H1 (cell line): ENCODE measurements around the gene TNNT1. TPM values are rescaled to one million over a fixed set of nuclear protein-coding genes. Genes with fewer than 3 reads are reported as not detected.

Experiments used
- CTCF ChIA-PET: fragments of 300-600 bp; sonication (Branson Sonifier 250); formaldehyde crosslinking; loops from one replicate; lab custom pipeline; 2021; ENCODE audit not compliant: partially characterized antibody; lab: Charles Lee
- POLR2A ChIA-PET: fragments of 300-600 bp; sonication (Branson Sonifier 250); formaldehyde crosslinking; loops from one replicate; lab custom pipeline; 2021; ENCODE audit warnings: inconsistent platforms; ENCODE audit not compliant: partially characterized antibody; lab: Charles Lee
- DNase-seq, 2 experiments: peaks; one replicate each; pipeline versions ENCODE4 v3.0.0 to v3.0.0-alpha.2; 2010 to 2022; ENCODE audit warnings: low spot score in 2 of 2, low read depth in 1 of 2, mixed read lengths in 1 of 2
- FAIRE-seq: peaks from 2 replicates; lab custom pipeline; 2011; peaks lifted over from hg19 to GRCh38; lab: Jason Lieb, UNC
- H2AFZ ChIP-seq: 2 replicates; pipeline ENCODE4 v1.8.1; 2012; ENCODE audit warnings: low read length, inconsistent platforms
- H2AK5ac ChIP-seq: 2 replicates; pipeline ENCODE4 v1.6.1; 2013; ENCODE audit warnings: low read depth, low read length
- H2BK120ac ChIP-seq: replicated peaks from 2 replicates; pipeline ENCODE3; 2013; ENCODE audit warnings: low read depth, low read length, inconsistent platforms
- H2BK12ac ChIP-seq: 2 replicates; pipeline ENCODE4 v1.6.1; 2013; ENCODE audit warnings: low read depth, low read length
- H2BK15ac ChIP-seq: 2 replicates; pipeline ENCODE4 v1.6.1; 2013; ENCODE audit warnings: low read length
- H2BK20ac ChIP-seq: 2 replicates; pipeline ENCODE4 v1.6.1; 2013; ENCODE audit warnings: low read length
- H2BK5ac ChIP-seq: 2 replicates; pipeline ENCODE4 v1.6.1; 2013; ENCODE audit warnings: low read depth, low read length
- H3K14ac ChIP-seq: 2 replicates; pipeline ENCODE4 v1.6.1; 2013; ENCODE audit warnings: inconsistent platforms; ENCODE audit not compliant: insufficient read length
- H3K18ac ChIP-seq: 2 replicates; pipeline ENCODE4 v1.6.1; 2013; ENCODE audit warnings: low read length; ENCODE audit errors: extremely low read depth
- H3K23ac ChIP-seq: 2 replicates; pipeline ENCODE4 v1.6.1; 2013; ENCODE audit warnings: inconsistent platforms; ENCODE audit not compliant: insufficient read length
- H3K23me2 ChIP-seq: 2 replicates; pipeline ENCODE4 v1.6.1; 2013; ENCODE audit warnings: low read depth, low read length
- H3K27ac ChIP-seq: 2 replicates; pipeline ENCODE4 v1.6.1; 2011; ENCODE audit warnings: low read depth, low read length, inconsistent platforms
- H3K27me3 ChIP-seq, 4 experiments: replicated peaks in 1 of 4; 1 replicate in 1 of 4; 2 replicates in 3 of 4; pipeline versions ENCODE4 v1.6.1 to v1.8.1; 2011 to 2013; ENCODE audit warnings: low read length in 3 of 4, mild to moderate bottlenecking in 3 of 4, inconsistent platforms in 2 of 4, mixed read lengths in 2 of 4, moderate library complexity in 1 of 4; ENCODE audit not compliant: control insufficient read depth in 3 of 4, insufficient read depth in 3 of 4; ENCODE audit errors: extremely low read depth in 1 of 4
- H3K36me3 ChIP-seq, 4 experiments: 2 replicates each; pipeline versions ENCODE4 v1.6.1 to v1.8.1; 2011 to 2013; ENCODE audit warnings: mild to moderate bottlenecking in 4 of 4, low read length in 3 of 4, moderate library complexity in 2 of 4, control low read depth in 1 of 4, inconsistent platforms in 1 of 4; ENCODE audit not compliant: insufficient read depth in 4 of 4, control insufficient read depth in 2 of 4
- H3K4ac ChIP-seq: replicated peaks from 2 replicates; pipeline ENCODE3; 2013; ENCODE audit warnings: low read length, low read depth, mixed read lengths, inconsistent platforms; ENCODE audit not compliant: insufficient read length
- H3K4me1 ChIP-seq, 4 experiments: replicated peaks in 1 of 4; 1 replicate in 1 of 4; 2 replicates in 3 of 4; pipeline versions ENCODE4 v1.6.1 to v1.8.1; 2011 to 2013; ENCODE audit warnings: low read length in 3 of 4, inconsistent platforms in 2 of 4, mixed read lengths in 1 of 4; ENCODE audit not compliant: insufficient read depth in 4 of 4, control insufficient read depth in 3 of 4
- H3K4me2 ChIP-seq, 2 experiments: 2 replicates each; pipeline versions ENCODE4 v1.6.1 to v1.8.1; 2011 to 2013; ENCODE audit warnings: low read depth in 2 of 2, low read length in 2 of 2, control low read depth in 1 of 2, inconsistent platforms in 1 of 2, mild to moderate bottlenecking in 1 of 2; ENCODE audit not compliant: insufficient read depth in 1 of 2
- H3K4me3 ChIP-seq, 4 experiments: fragments of 200-600, 300-600 bp in 1 of 4; sonication (generic), shearing (Covaris generic), sonication (Bioruptor Twin) in 1 of 4; 2 replicates each; pipeline versions ENCODE4 v1.5.1 to v1.8.1; 2011 to 2016; ENCODE audit warnings: low read length in 4 of 4, low read depth in 3 of 4, control low read depth in 2 of 4, inconsistent platforms in 2 of 4, mild to moderate bottlenecking in 2 of 4, mixed read lengths in 1 of 4, moderate library complexity in 1 of 4; ENCODE audit not compliant: insufficient read depth in 2 of 4; ENCODE audit errors: extremely low read depth in 1 of 4
- H3K56ac ChIP-seq: replicated peaks from 2 replicates; pipeline ENCODE3; 2013; ENCODE audit warnings: low read depth, mild to moderate bottlenecking, mixed read lengths, low read length, inconsistent platforms; ENCODE audit not compliant: insufficient read length
- H3K79me1 ChIP-seq: 2 replicates; pipeline ENCODE4 v1.6.1; 2013; ENCODE audit warnings: low read depth, low read length, control low read depth
- H3K79me2 ChIP-seq, 2 experiments: 2 replicates each; pipeline versions ENCODE4 v1.6.1 to v1.8.1; 2012 to 2013; ENCODE audit warnings: low read length in 2 of 2, mild to moderate bottlenecking in 2 of 2, inconsistent platforms in 1 of 2; ENCODE audit not compliant: insufficient read depth in 2 of 2, control insufficient read depth in 1 of 2
- H3K9ac ChIP-seq, 4 experiments: replicated peaks in 1 of 4; 1 replicate in 1 of 4; 2 replicates in 3 of 4; pipeline versions ENCODE4 v1.6.1 to v1.8.1; 2011 to 2013; ENCODE audit warnings: low read depth in 3 of 4, low read length in 3 of 4, control low read depth in 2 of 4, mild to moderate bottlenecking in 2 of 4, moderate library complexity in 2 of 4, inconsistent platforms in 1 of 4; ENCODE audit errors: extremely low read depth in 1 of 4
- H3K9me3 ChIP-seq, 2 experiments: 2 replicates each; pipeline versions ENCODE4 v1.6.1 to v1.8.1; 2012 to 2013; ENCODE audit warnings: mild to moderate bottlenecking in 2 of 2, moderate library complexity in 2 of 2, control low read depth in 1 of 2, inconsistent platforms in 1 of 2, low read depth in 1 of 2, low read length in 1 of 2, mixed read lengths in 1 of 2; ENCODE audit not compliant: insufficient read depth in 2 of 2
- H4K20me1 ChIP-seq, 2 experiments: replicated peaks in 1 of 2; 2 replicates each; pipeline versions ENCODE3 to v1.8.1; 2011 to 2013; ENCODE audit warnings: inconsistent platforms in 2 of 2, low read length in 2 of 2, mild to moderate bottlenecking in 1 of 2; ENCODE audit not compliant: insufficient read depth in 2 of 2, control insufficient read depth in 1 of 2
- H4K5ac ChIP-seq: 2 replicates; pipeline ENCODE4 v1.6.1; 2013; ENCODE audit warnings: low read length, low read depth, mixed read lengths, inconsistent platforms; ENCODE audit not compliant: insufficient read length
- H4K8ac ChIP-seq: 2 replicates; pipeline ENCODE4 v1.8.0; 2013; ENCODE audit warnings: mild to moderate bottlenecking, moderate library complexity, low read length, inconsistent platforms; ENCODE audit not compliant: insufficient read depth; ENCODE audit errors: extremely low read depth
- H4K91ac ChIP-seq: replicated peaks from 2 replicates; pipeline ENCODE3; 2013; ENCODE audit warnings: low read length, mixed read lengths, inconsistent platforms; ENCODE audit not compliant: insufficient read length
- GTF2F1 ChIP-seq: IDR thresholded peaks from 2 replicates; pipeline ENCODE4 v1.6.1; 2012; ENCODE audit warnings: low read depth, low read length, improper control_type of control experiment, borderline replicate concordance
- MAFK ChIP-seq: IDR thresholded peaks from 2 replicates; pipeline ENCODE4 v1.6.1; 2012; ENCODE audit warnings: low read depth, mild to moderate bottlenecking, improper control_type of control experiment, low read length
- NANOG ChIP-seq: IDR thresholded peaks from 2 replicates; pipeline ENCODE4 v1.6.1; 2011; ENCODE audit warnings: low read length, low read depth, mild to moderate bottlenecking, inconsistent platforms; ENCODE audit not compliant: insufficient read depth, poor library complexity, severe bottlenecking
- RAD21 ChIP-seq, 2 experiments: IDR thresholded peaks in 1 of 2; conservative IDR thresholded peaks in 1 of 2; 2 replicates each; pipeline ENCODE4 v1.6.1; 2011; ENCODE audit warnings: low read depth in 2 of 2, low read length in 2 of 2, improper control_type of control experiment in 1 of 2, inconsistent platforms in 1 of 2, mild to moderate bottlenecking in 1 of 2, moderate library complexity in 1 of 2
- WGBS, 2 experiments: shearing (Covaris generic) in 1 of 2; methylation state at CpG; one replicate each; pipeline versions ENCODE4 v1.1.6 to v1.1.7; 2013 to 2015; ENCODE audit warnings: low lambda C conversion rate in 2 of 2, mixed read lengths in 2 of 2, inconsistent platforms in 1 of 2, low coverage in 1 of 2, missing lambda C conversion rate in 1 of 2; ENCODE audit not compliant: insufficient replicate concordance in 2 of 2, insufficient coverage in 1 of 2, insufficient read length in 1 of 2; ENCODE audit errors: extremely low coverage in 1 of 2, missing lambda C conversion rate in 1 of 2; 5-methylcytosine and 5-hydroxymethylcytosine counted together
- polyA plus RNA-seq, 7 experiments: library from polyadenylated mRNA; depleted of rRNA in 3 of 7; stranded (reverse) in 5 of 7; unstranded in 2 of 7; fragments of >200 nt in 5 of 7; fragments of 200-250 nt in 2 of 7; gene quantifications; 1 replicate in 5 of 7; 2 replicates in 1 of 7; 4 replicates in 1 of 7; pipeline versions ENCODE4 v1.2.1 to v1.2.3, GENCODE V29; 2011 to 2013; ENCODE audit warnings: missing spikeins in 2 of 7, mixed read lengths in 2 of 7
- total RNA-seq: library from RNA; stranded (reverse); fragmentation: NEBNext Ultra II Directional; extraction: Animal tissue kit (Norgen Biotek cat#: 25700); gene quantifications from 2 replicates; pipeline ENCODE4 v1.2.1, GENCODE V29; 2021

The TNNT1 gene
- total and polyA plus RNA-seq, 2 of the 8 experiments (the other 6 are each of a cell fraction or from before 2014, with no cell fraction given) = 69.6 to 107 TPM

DNA sequence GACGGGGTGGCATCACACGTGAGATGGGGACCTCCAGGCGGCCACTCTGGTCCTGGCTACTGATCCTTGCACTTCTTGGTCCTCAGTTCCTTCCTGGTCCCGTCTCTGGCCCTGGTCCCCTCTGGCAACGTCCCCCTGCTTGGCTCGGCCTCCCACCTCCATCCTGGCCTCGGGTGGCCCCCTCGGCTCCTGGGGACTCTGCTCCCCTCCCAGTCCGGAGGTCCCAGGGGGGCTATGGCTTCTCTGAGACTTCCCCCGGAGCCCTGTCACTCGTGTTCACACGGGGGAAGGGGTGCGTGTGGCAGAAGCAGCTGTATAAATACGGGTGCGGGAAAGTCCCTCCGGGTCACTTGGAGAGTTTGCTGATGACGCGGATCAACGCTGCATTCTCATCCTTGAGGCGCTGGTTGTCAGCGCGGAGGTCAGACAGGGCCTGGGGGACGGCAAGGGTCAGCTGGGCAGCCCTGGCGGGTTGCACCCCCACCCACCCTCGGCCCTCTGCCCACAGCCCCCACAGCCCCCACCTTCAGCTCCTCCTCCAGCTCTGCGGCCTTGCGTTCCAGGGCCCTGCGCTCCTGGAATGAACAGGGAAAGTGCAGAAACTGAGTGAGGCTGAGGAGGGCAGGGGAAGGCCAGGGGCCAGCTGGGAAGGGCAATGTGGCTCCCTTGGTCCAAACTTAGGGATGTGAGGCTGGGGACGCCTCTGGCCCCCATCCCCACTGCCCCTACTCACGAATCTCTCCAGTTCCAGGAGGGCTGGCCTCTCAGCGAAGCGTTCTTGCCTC lies 57.7 kb downstream of the TNNT1 start:
- Histone ChIP-seq H4K5ac (no peak overlapping the region), H3K4ac (peak overlapping the region; percentile 87), H3K27ac (peak overlapping the region; percentile 15; the same call in 1 of the 2 replicates), H3K56ac (no peak overlapping the region), H3K23ac (no peak overlapping the region), H4K91ac (peak overlapping the region; percentile 10), H3K79me2 (no peaks in the 10 kb centered on the region), H2AK5ac (no peak overlapping the region), H4K20me1 (peaks cover 8 to 11% of the 10 kb centered on the region in 2 experiments), H2BK12ac (no peak overlapping the region), H2BK5ac (no peak overlapping the region; the same call in 1 of the 2 replicates), H3K23me2 (peaks cover 18% of the 10 kb centered on the region), H3K4me3 (peak overlapping the region in 1 of 4 experiments; percentile 72; a peak in 2 of 8 replicates)
- DNase-seq = no peak
- CTCF ChIA-PET = interaction anchor here (0.9 to 4.5 kb wide), 3 partner anchors 7 to 27 kb away, joined by 3 to 26 read pairs (median 4); no protein-coding TSS in a partner anchor
- 92% methylated on average over 29 of the region's 32 CpGs; no CpG with 5 or more reads in 1 of the 2 experiments for WGBS, 2 experiments
- POLR2A ChIA-PET = interaction anchor here (0.5 to 8.7 kb wide), 5 partner anchors 10 to 84 kb away, joined by 3 to 72 read pairs (median 3); partner anchors contain the start of gene PPP1R12C
- FAIRE-seq = no peak
- TF ChIP-seq NANOG (no peak), GTF2F1 (no peak), MAFK (no peak), RAD21 (IDR thresholded peaks at IDR 0.05 in 1 of 2, conservative IDR thresholded peaks at IDR 0.05 in 1 of 2; ENCODE audit: low read depth in 2 of 2, low read length in 2 of 2) (no peak)
- TF ChIP-seq, all 59 proteins: peak for 0
- Histone ChIP-seq H3K9ac (0 out of 7 replicates have a peak overlapping the region, but pooled peaks of 1 of the 4 experiments have one; percentile 26), H3K79me1 (no peaks in the 10 kb centered on the region; the same call in 1 of the 2 replicates), H3K27me3 (no peaks in the 10 kb centered on the region), H2BK15ac (no peak overlapping the region; the same call in 1 of the 2 replicates), H3K18ac (peak overlapping the region; percentile 60), H3K36me3 (peaks cover 0 to 5% (median 2%) of the 10 kb centered on the region in 4 experiments; a peak in 2 of 8 replicates), H2BK120ac (no peak overlapping the region), H2AFZ (no peak overlapping the region), H3K14ac (no peak overlapping the region), H4K8ac (no peak overlapping the region), H3K4me2 (peak overlapping the region; percentile 63 to 85; a peak in 3 of 4 replicates), H2BK20ac (no peak overlapping the region), H3K9me3 (no peaks in the 10 kb centered on the region), H3K4me1 (peaks cover 3 to 47% (median 32%) of the 10 kb centered on the region in 4 experiments)
